IMR-90 (cell line): ENCODE measurements around the gene MFGE8. TPM values are rescaled to one million over a fixed set of nuclear protein-coding genes. Genes with fewer than 3 reads are reported as not detected.

Experiments
- ATAC-seq: fragments of 200-7000 bp; cut with Tn5 transposase; 2 replicates; pipeline ENCODE4 v1.9.1; 2020; ENCODE audit warnings: low read depth, mild to moderate bottlenecking, moderate library complexity
- BruUV-seq: library from RNA; stranded (reverse); fragments of 400-500 nt; replicated peaks from 2 replicates; lab custom pipeline; 2021; lab: Mats Ljungman, UMichigan
- CTCF ChIA-PET: fragments of 300-600 bp; formaldehyde crosslinking; extraction: SDS; loops from one replicate; lab custom pipeline; 2021; ENCODE audit warnings: antibody characterized with exemption; lab: Yijun Ruan, JAX
- POLR2A ChIA-PET: fragments of 300-600 bp; sonication (Branson Sonifier 250); formaldehyde crosslinking; loops from one replicate; lab custom pipeline; 2022; ENCODE audit warnings: antibody characterized with exemption; ENCODE audit not compliant: unreplicated experiment; lab: Charles Lee
- DNase-seq: peaks from one replicate; pipeline ENCODE4 v3.0.0; 2013
- H2AFZ ChIP-seq: replicated peaks from 2 replicates; pipeline ENCODE3; 2013; ENCODE audit warnings: low read length, mild to moderate bottlenecking; ENCODE audit not compliant: poor library complexity
- H2AK5ac ChIP-seq: 2 replicates; pipeline ENCODE4 v1.6.1; 2013; ENCODE audit warnings: low read depth, low read length, inconsistent platforms
- H2AK9ac ChIP-seq: replicated peaks from 2 replicates; pipeline ENCODE3; 2013; ENCODE audit warnings: mild to moderate bottlenecking, low read depth, low read length, moderate library complexity; ENCODE audit not compliant: poor library complexity
- H2BK120ac ChIP-seq: 2 replicates; pipeline ENCODE4 v1.6.1; 2013; ENCODE audit warnings: low read depth, low read length, inconsistent platforms
- H2BK15ac ChIP-seq: 3 replicates; pipeline ENCODE4 v1.6.1; 2013; ENCODE audit warnings: low read depth, low read length, inconsistent platforms
- H2BK20ac ChIP-seq: 2 replicates; pipeline ENCODE4 v1.6.1; 2013; ENCODE audit warnings: low read depth, mild to moderate bottlenecking, inconsistent platforms, low read length, moderate library complexity
- H2BK5ac ChIP-seq: 2 replicates; pipeline ENCODE4 v1.6.1; 2013; ENCODE audit warnings: mild to moderate bottlenecking, low read depth, low read length, inconsistent platforms; ENCODE audit not compliant: poor library complexity, severe bottlenecking
- H3K14ac ChIP-seq: replicated peaks from 2 replicates; pipeline ENCODE4 v1.6.1; 2013; ENCODE audit warnings: low read depth, low read length, inconsistent platforms
- H3K18ac ChIP-seq: 2 replicates; pipeline ENCODE4 v1.6.1; 2013; ENCODE audit warnings: low read depth, low read length, control low read depth
- H3K23ac ChIP-seq: 2 replicates; pipeline ENCODE4 v1.6.1; 2013; ENCODE audit warnings: low read depth, low read length, inconsistent platforms
- H3K27ac ChIP-seq: 2 replicates; pipeline ENCODE4 v1.5.1; 2013; ENCODE audit warnings: mild to moderate bottlenecking, control low read depth, low read length; ENCODE audit not compliant: insufficient read depth
- H3K27me3 ChIP-seq: 2 replicates; pipeline ENCODE4 v1.6.1; 2013; ENCODE audit warnings: low read length; ENCODE audit not compliant: control insufficient read depth, insufficient read depth
- H3K36me3 ChIP-seq: 2 replicates; pipeline ENCODE4 v1.6.1; 2013; ENCODE audit warnings: low read length, mixed read lengths; ENCODE audit not compliant: control insufficient read depth, insufficient read depth
- H3K4ac ChIP-seq: 2 replicates; pipeline ENCODE4 v1.6.1; 2013; ENCODE audit warnings: low read depth, low read length, inconsistent platforms
- H3K4me1 ChIP-seq: 2 replicates; pipeline ENCODE4 v1.6.1; 2013; ENCODE audit warnings: low read length, mixed read lengths; ENCODE audit not compliant: control insufficient read depth, insufficient read depth
- H3K4me2 ChIP-seq: 2 replicates; pipeline ENCODE4 v1.6.1; 2013; ENCODE audit warnings: low read depth, mild to moderate bottlenecking, control low read depth, low read length, moderate library complexity
- H3K4me3 ChIP-seq: 2 replicates; pipeline ENCODE4 v1.5.1; 2013; ENCODE audit warnings: low read depth, mild to moderate bottlenecking, control low read depth, low read length, moderate library complexity; ENCODE audit not compliant: insufficient read depth
- H3K56ac ChIP-seq: 2 replicates; pipeline ENCODE4 v1.6.1; 2013; ENCODE audit warnings: low read length, inconsistent platforms; ENCODE audit not compliant: insufficient read depth; ENCODE audit errors: extremely low read depth
- H3K79me1 ChIP-seq, 2 experiments: 2 replicates each; pipeline ENCODE4 v1.6.1; 2013; ENCODE audit warnings: low read length in 2 of 2, inconsistent platforms in 1 of 2, low read depth in 1 of 2
- H3K9ac ChIP-seq: 2 replicates; pipeline ENCODE4 v1.6.1; 2013; ENCODE audit warnings: low read depth, low read length, control low read depth
- H3K9me1 ChIP-seq: 2 replicates; pipeline ENCODE4 v1.6.1; 2013; ENCODE audit warnings: low read length, inconsistent platforms; ENCODE audit not compliant: insufficient read depth
- H3K9me3 ChIP-seq: 2 replicates; pipeline ENCODE4 v1.6.1; 2013; ENCODE audit warnings: low read length; ENCODE audit not compliant: control insufficient read depth, insufficient read depth
- H4K20me1 ChIP-seq: 2 replicates; pipeline ENCODE4 v1.6.1; 2013; ENCODE audit warnings: low read length, inconsistent platforms; ENCODE audit not compliant: insufficient read depth
- H4K5ac ChIP-seq: 2 replicates; pipeline ENCODE4 v1.6.1; 2013; ENCODE audit warnings: mild to moderate bottlenecking, low read depth, low read length, control low read depth
- H4K8ac ChIP-seq, 2 experiments: 2 replicates each; pipeline ENCODE4 v1.6.1; 2013; ENCODE audit warnings: low read depth in 2 of 2, low read length in 2 of 2, control low read depth in 1 of 2, inconsistent platforms in 1 of 2
- H4K91ac ChIP-seq: 2 replicates; pipeline ENCODE4 v1.6.1; 2013; ENCODE audit warnings: low read depth, low read length, inconsistent platforms; ENCODE audit not compliant: insufficient read depth
- BHLHE40 ChIP-seq: fragments of 150-350 bp; IDR thresholded peaks from 2 replicates; pipeline ENCODE4 v1.6.1; 2016; ENCODE audit warnings: mild to moderate bottlenecking, low read depth, low read length
- CEBPB ChIP-seq: IDR thresholded peaks from 2 replicates; pipeline ENCODE4 v1.6.1; 2012; ENCODE audit warnings: low read depth, low read length, improper control_type of control experiment
- CTCF ChIP-seq: conservative IDR thresholded peaks from 2 replicates; pipeline ENCODE4 v1.5.1; 2012; ENCODE audit warnings: mild to moderate bottlenecking, low read depth, low read length, improper control_type of control experiment
- FOS ChIP-seq: fragments of 150-350 bp; IDR thresholded peaks from 2 replicates; pipeline ENCODE4 v1.6.1; 2016; ENCODE audit warnings: low read depth, low read length
- MAFK ChIP-seq: IDR thresholded peaks from 2 replicates; pipeline ENCODE4 v1.6.1; 2012; ENCODE audit warnings: low read depth, low read length, improper control_type of control experiment
- MAZ ChIP-seq: IDR thresholded peaks from 2 replicates; pipeline ENCODE4 v1.6.1; 2012; ENCODE audit warnings: low read depth, mild to moderate bottlenecking, low read length, improper control_type of control experiment, moderate library complexity, borderline replicate concordance
- MXI1 ChIP-seq: IDR thresholded peaks from 2 replicates; pipeline ENCODE4 v1.6.1; 2012; ENCODE audit warnings: low read depth, mild to moderate bottlenecking, low read length, moderate library complexity, borderline replicate concordance
- NFE2L2 ChIP-seq: fragments of 150-350 bp; IDR thresholded peaks from 2 replicates; pipeline ENCODE4 v1.6.1; 2016; ENCODE audit warnings: low read depth, mild to moderate bottlenecking, low read length
- POLR2A ChIP-seq: IDR thresholded peaks from 2 replicates; pipeline ENCODE4 v1.6.1; 2012; ENCODE audit warnings: mild to moderate bottlenecking, low read depth, low read length
- RAD21 ChIP-seq: IDR thresholded peaks from 2 replicates; pipeline ENCODE4 v1.6.1; 2012; ENCODE audit warnings: low read length, improper control_type of control experiment
- RCOR1 ChIP-seq: IDR thresholded peaks from 2 replicates; pipeline ENCODE4 v1.6.1; 2012; ENCODE audit warnings: mild to moderate bottlenecking, low read length, improper control_type of control experiment; ENCODE audit not compliant: insufficient replicate concordance
- SMC3 ChIP-seq: fragments of 150-350 bp; IDR thresholded peaks from 2 replicates; pipeline ENCODE4 v1.6.1; 2016; ENCODE audit warnings: low read depth, mild to moderate bottlenecking, antibody characterized with exemption, low read length, moderate library complexity
- USF2 ChIP-seq: fragments of 150-350 bp; IDR thresholded peaks from 2 replicates; pipeline ENCODE4 v1.6.1; 2017; ENCODE audit warnings: mild to moderate bottlenecking, antibody characterized with exemption, low read length, low read depth
- WGBS, 2 experiments: methylation state at CpG; one replicate each; pipeline versions ENCODE4 v1.1.5 to v1.1.7; 2013; ENCODE audit warnings: missing lambda C conversion rate in 2 of 2; ENCODE audit not compliant: insufficient read length in 1 of 2; ENCODE audit errors: extremely low coverage in 2 of 2; 5-methylcytosine and 5-hydroxymethylcytosine counted together
- dilution Hi-C: fragments of 300-500 bp; cut with HindIII; formaldehyde crosslinking; loops from one replicate; pipeline ENCODE4 v1.14.3; 2018; ENCODE audit warnings: low sequenced_read_pairs; ENCODE audit not compliant: unreplicated experiment
- in situ Hi-C: fragments of 300-500 bp; cut with MboI; formaldehyde crosslinking; loops from 3 replicates; pipeline ENCODE4 v1.14.3; 2019; ENCODE audit warnings: low sequenced_read_pairs, inconsistent platforms, mixed read lengths
- intact Hi-C: fragments of 100-400 bp; cut with micrococcal nuclease; formaldehyde crosslinking; loops from 2 replicates; pipeline ENCODE4 v1.10.0; 2022
- polyA plus RNA-seq, 3 experiments: library from polyadenylated mRNA; depleted of rRNA; stranded (reverse); fragments of >200 nt; gene quantifications; 2 replicates each; pipeline ENCODE4 v1.2.3, GENCODE V29; 2012; ENCODE audit warnings: low replicate concordance in 1 of 3
- total RNA-seq: library from RNA; depleted of rRNA; stranded (reverse); fragments of >200 nt; gene quantifications from 2 replicates; pipeline ENCODE4 v1.2.3, GENCODE V29; 2012

MFGE8 gene
- total and polyA plus RNA-seq, 2 of the 4 experiments (the other 2 are of a cell fraction), result 232 to 1,912 TPM

GRCh38 chr15:88932271-88932874, 19.2 kb upstream of the MFGE8 start:
- TF ChIP-seq USF2 (no peak), FOS (no peak), RCOR1 (no peak), NFE2L2 (no peak), CEBPB (no peak), POLR2A (no peak), MAZ (no peak), CTCF (no peak), BHLHE40 (no peak), RAD21 (no peak), MAFK (no peak), SMC3 (no peak), MXI1 (no peak)
- H3K4ac ChIP-seq, result no peak overlapping the region
- H4K91ac ChIP-seq, result no peak overlapping the region
- peak overlapping the region; percentile 63; the same call in 1 of the 3 replicates for H2BK15ac ChIP-seq
- H3K36me3 ChIP-seq, result no peaks in the 10 kb centered on the region
- no peak overlapping the region for H3K4me2 ChIP-seq
- DNase-seq, result no peak
- no peak overlapping the region for H3K56ac ChIP-seq
- intact Hi-C loops (loop anchor here (5.0 kb wide), 1 partner anchor 40 kb away; no protein-coding TSS in a partner anchor), dilution Hi-C loops (no loop called here), in situ Hi-C loops (no loop called here)
- H2BK120ac ChIP-seq, result peak overlapping the region; percentile 47; the same call in 1 of the 2 replicates
- peak; percentile 35; the same call in 1 of the 2 replicates for ATAC-seq
- H3K79me1 ChIP-seq, result no peaks in the 10 kb centered on the region
- no peak overlapping the region for H3K14ac ChIP-seq
- H2BK5ac ChIP-seq, result no peak overlapping the region
- H4K5ac ChIP-seq, result 0 out of 2 replicates have a peak overlapping the region, but pooled peaks have one; percentile 9
- H2BK20ac ChIP-seq, result no peak overlapping the region
- peaks cover 3% of the 10 kb centered on the region for H3K9me3 ChIP-seq
- no peak overlapping the region for H2AK5ac ChIP-seq
- ChIA-PET POLR2A (no interaction called here), CTCF (no interaction called here)
- no CpG with 5 or more reads among the region's 4 CpGs for WGBS, 2 experiments
- no peaks in the 10 kb centered on the region for H4K20me1 ChIP-seq
- H2AK9ac ChIP-seq, result no peak overlapping the region
- H2AFZ ChIP-seq, result no peak overlapping the region
- H3K9me1 ChIP-seq, result no peaks in the 10 kb centered on the region
- no peak overlapping the region for H3K27ac ChIP-seq
- H3K4me3 ChIP-seq, result no peak overlapping the region
- no peak overlapping the region for H3K23ac ChIP-seq
- no peaks in the 10 kb centered on the region for H3K27me3 ChIP-seq
- no peak overlapping the region for H4K8ac ChIP-seq
- no peak overlapping the region for H3K18ac ChIP-seq
- no TSS peak for BruUV-seq
- H3K9ac ChIP-seq, result no peak overlapping the region
- H3K4me1 ChIP-seq, result peaks cover 4% of the 10 kb centered on the region
